SK-N-SH treated with all-trans-retinoic acid at 6 μM for 48 hours (cell line): ENCODE data around the gene UCHL1.

ENCODE experiments used
- ARNTL ChIP-seq: fragments of 450-650 bp; formaldehyde crosslinking; IDR thresholded peaks from 2 replicates; pipeline ENCODE4 v1.5.0; 2020; ENCODE audit warnings: low read depth, mild to moderate bottlenecking, moderate library complexity, borderline replicate concordance
- CSRNP3 ChIP-seq: fragments of 250-450 bp; sonication (Bioruptor Pico); IDR thresholded peaks from 2 replicates; pipeline ENCODE4 v1.5.1; 2021; ENCODE audit warnings: mild to moderate bottlenecking, moderate library complexity
- POU6F1 ChIP-seq: fragments of 250-450 bp; sonication (Bioruptor Pico); IDR thresholded peaks from 2 replicates; pipeline ENCODE4 v1.8.0; 2021; ENCODE audit warnings: low read depth, mild to moderate bottlenecking, moderate library complexity, borderline replicate concordance
- PPARA ChIP-seq: fragments of 250-450 bp; sonication (Bioruptor Pico); IDR thresholded peaks from 2 replicates; pipeline ENCODE4 v1.5.0; 2020; ENCODE audit warnings: mild to moderate bottlenecking, borderline replicate concordance
- RARB ChIP-seq: fragments of 250-450 bp; sonication (Bioruptor Pico); IDR thresholded peaks from 2 replicates; pipeline ENCODE4 v1.8.0; 2021; ENCODE audit warnings: mild to moderate bottlenecking, moderate library complexity
- TCF4 ChIP-seq: fragments of 250-450 bp; sonication (Bioruptor Pico); IDR thresholded peaks from 2 replicates; pipeline ENCODE4 v1.8.0; 2021; ENCODE audit warnings: mild to moderate bottlenecking, moderate library complexity, borderline replicate concordance
- ZFP3 ChIP-seq: fragments of 250-450 bp; sonication (Bioruptor Pico); IDR thresholded peaks from 2 replicates; pipeline ENCODE4 v1.5.0; 2020; ENCODE audit warnings: mild to moderate bottlenecking, moderate library complexity
- ZFP30 ChIP-seq: fragments of 450-650 bp; formaldehyde crosslinking; IDR thresholded peaks from 2 replicates; pipeline ENCODE4 v1.5.0; 2022; ENCODE audit warnings: mild to moderate bottlenecking, moderate library complexity
- ZNF70 ChIP-seq: fragments of 450-650 bp; formaldehyde crosslinking; IDR thresholded peaks from 2 replicates; pipeline ENCODE4 v1.5.0; 2020; ENCODE audit warnings: mild to moderate bottlenecking, moderate library complexity
- ZNF8 ChIP-seq: fragments of 450-650 bp; formaldehyde crosslinking; IDR thresholded peaks from 2 replicates; pipeline ENCODE4 v1.5.0; 2020; ENCODE audit warnings: mild to moderate bottlenecking, moderate library complexity

- TF ChIP-seq ZFP30 (CRISPR knock-in tag) (no peak), TCF4 (CRISPR knock-in tag) (no peak), ZNF70 (CRISPR knock-in tag) (no peak), POU6F1 (CRISPR knock-in tag) (no peak), ZFP3 (CRISPR knock-in tag) (no peak), ZNF8 (CRISPR knock-in tag) (no peak), PPARA (CRISPR knock-in tag) (no peak), CSRNP3 (CRISPR knock-in tag) (no peak), ARNTL (CRISPR knock-in tag) (no peak), RARB (CRISPR knock-in tag) (no peak)
Measured at GRCh38 chr4:41236032-41236431, 20.7 kb upstream of the UCHL1 start.
